SU-DHL-6 (cell line): Measurements from ENCODE around the gene UBALD2.

Source experiments
- CTCF ChIP-seq: fragments of 200-600 bp; sonication (generic); IDR thresholded peaks from one replicate; pipeline ENCODE4 v1.5.1; 2017; ENCODE audit warnings: antibody characterized with exemption, mild to moderate bottlenecking, low read length, moderate library complexity; ENCODE audit not compliant: insufficient read depth, poor library complexity, severe bottlenecking
- EZH2phosphoT487 ChIP-seq: fragments of 200-600 bp; sonication (generic), shearing (Covaris generic); conservative IDR thresholded peaks from 2 replicates; pipeline ENCODE4 v1.6.1; 2018; ENCODE audit warnings: mild to moderate bottlenecking, antibody characterized with exemption, low read length, moderate library complexity, mixed read lengths

DNA sequence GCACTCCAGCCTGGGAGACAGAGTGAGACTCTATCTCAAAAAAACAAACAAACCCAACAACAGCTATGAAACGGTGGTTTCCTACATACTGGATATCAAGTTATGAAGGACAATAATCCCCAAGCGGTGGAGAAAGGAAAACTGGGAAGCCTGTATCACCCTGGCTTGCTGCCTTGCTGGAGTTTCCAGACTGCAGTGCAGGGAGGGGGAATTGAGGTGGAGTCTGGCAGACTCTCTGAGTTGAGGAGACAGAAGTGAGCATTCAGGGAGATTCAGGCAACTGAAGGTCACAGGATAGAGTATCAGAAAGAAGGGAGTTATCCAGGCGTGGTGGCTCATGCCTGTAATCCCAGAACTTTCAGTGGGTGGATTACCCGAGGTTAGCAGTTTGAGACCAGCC lies 31.0 kb downstream of the UBALD2 start:
- TF ChIP-seq CTCF (no peak), EZH2phosphoT487 (no peak)
